GM12878 (cell line): ENCODE measurements around the gene ZNF554. TPM values are rescaled to one million over a fixed set of nuclear protein-coding genes. Genes with fewer than 3 reads are reported as not detected.

ENCODE experiments used
- ATAC-seq: fragments of 200-7000 bp; cut with Tn5 transposase; 3 replicates; pipeline ENCODE4 v1.9.1; 2020; ENCODE audit warnings: mild to moderate bottlenecking, moderate library complexity
- BruUV-seq: library from RNA; stranded (reverse); fragments of 400-500 nt; replicated peaks from 2 replicates; lab custom pipeline; 2021; lab: Mats Ljungman, UMichigan
- CTCF ChIA-PET: fragments of 300-600 bp; sonication (Branson Sonifier 250); formaldehyde crosslinking; extraction: SDS; loops from one replicate; lab custom pipeline; 2021; ENCODE audit warnings: inconsistent platforms; lab: Yijun Ruan, JAX
- POLR2A ChIA-PET: fragments of 350-600 bp; formaldehyde crosslinking; extraction: SDS; loops from one replicate; lab custom pipeline; 2021; ENCODE audit warnings: inconsistent platforms; lab: Charles Lee
- RAD21 ChIA-PET: fragments of 300-600 bp; sonication (Branson Sonifier 250); formaldehyde crosslinking; loops from one replicate; lab custom pipeline; 2023; ENCODE audit warnings: antibody characterized with exemption; ENCODE audit not compliant: unreplicated experiment; lab: Charles Lee
- SMC1A ChIA-PET: fragments of 300-600 bp; sonication (Branson Sonifier 250); formaldehyde crosslinking; loops from one replicate; lab custom pipeline; 2023; ENCODE audit not compliant: unreplicated experiment, uncharacterized antibody; lab: Charles Lee
- DNase-seq: peaks from one replicate; pipeline ENCODE4 v3.0.0-alpha.2; 2011; ENCODE audit warnings: low read depth, low spot score
- FAIRE-seq: peaks from 3 replicates; lab custom pipeline; 2011; peaks lifted over from hg19 to GRCh38; lab: Jason Lieb, UNC
- H2AFZ ChIP-seq: 2 replicates; pipeline ENCODE4 v1.6.0; 2011; ENCODE audit warnings: low read depth, low read length, control low read depth; ENCODE audit not compliant: control insufficient read depth
- H3K27ac ChIP-seq: 2 replicates; pipeline ENCODE4 v1.5.1; 2011; ENCODE audit warnings: control low read depth; ENCODE audit not compliant: control insufficient read depth, insufficient read depth
- H3K27me3 ChIP-seq, 2 experiments: replicated peaks in 1 of 2; 2 replicates each; pipeline versions ENCODE4 v1.6.0 to v1.6.1; 2011; ENCODE audit warnings: low read length in 1 of 2; ENCODE audit not compliant: control insufficient read depth in 2 of 2, insufficient read depth in 2 of 2
- H3K36me3 ChIP-seq, 2 experiments: 2 replicates each; pipeline ENCODE4 v1.5.1; 2011; ENCODE audit warnings: low read length in 1 of 2; ENCODE audit not compliant: control insufficient read depth in 2 of 2, insufficient read depth in 2 of 2
- H3K4me1 ChIP-seq: 2 replicates; pipeline ENCODE4 v1.6.1; 2011; ENCODE audit warnings: mild to moderate bottlenecking, low read length, moderate library complexity, mixed read lengths; ENCODE audit not compliant: control insufficient read depth, insufficient read depth
- H3K4me2 ChIP-seq: 2 replicates; pipeline ENCODE4 v1.6.0; 2011; ENCODE audit warnings: control low read depth; ENCODE audit not compliant: control insufficient read depth, insufficient read depth
- H3K4me3 ChIP-seq: fragments of 200-600 bp; sonication (generic); 2 replicates; pipeline ENCODE4 v1.5.1; 2016
- H3K79me2 ChIP-seq: 2 replicates; pipeline ENCODE4 v1.6.0; 2011; ENCODE audit warnings: low read length; ENCODE audit not compliant: control insufficient read depth, insufficient read depth
- H3K9ac ChIP-seq: 2 replicates; pipeline ENCODE4 v1.8.0; 2011; ENCODE audit warnings: low read length, control low read depth, mixed read lengths; ENCODE audit not compliant: control insufficient read depth, insufficient read depth
- H3K9me3 ChIP-seq: replicated peaks from 3 replicates; pipeline ENCODE4 v1.5.1; 2011; ENCODE audit warnings: mild to moderate bottlenecking, low read length; ENCODE audit not compliant: control insufficient read depth, insufficient read depth
- H4K20me1 ChIP-seq: 2 replicates; pipeline ENCODE4 v1.6.0; 2011; ENCODE audit not compliant: control insufficient read depth, insufficient read depth
- BACH1 ChIP-seq: fragments of 450-650 bp; IDR thresholded peaks from 2 replicates; pipeline ENCODE4 v1.6.1; 2017; ENCODE audit warnings: mild to moderate bottlenecking, borderline replicate concordance
- NFIC ChIP-seq: IDR thresholded peaks from 2 replicates; pipeline ENCODE4 v1.6.1; 2012; ENCODE audit warnings: low read depth, mild to moderate bottlenecking, inconsistent platforms, low read length, moderate library complexity
- NFYA ChIP-seq: IDR thresholded peaks from 2 replicates; pipeline ENCODE4 v1.6.1; 2011; ENCODE audit warnings: low read depth, mild to moderate bottlenecking, low read length, improper control_type of control experiment, borderline replicate concordance
- NFYB ChIP-seq: IDR thresholded peaks from 2 replicates; pipeline ENCODE4 v1.6.1; 2011; ENCODE audit warnings: low read depth, mild to moderate bottlenecking, low read length, improper control_type of control experiment, moderate library complexity; ENCODE audit not compliant: insufficient read depth
- RAD21 ChIP-seq: IDR thresholded peaks from 2 replicates; pipeline ENCODE4 v1.6.1; 2011; ENCODE audit warnings: mild to moderate bottlenecking, low read depth, low read length, moderate library complexity; ENCODE audit not compliant: insufficient read depth
- RAD51 ChIP-seq: fragments of 450-650 bp; IDR thresholded peaks from 2 replicates; pipeline ENCODE4 v1.6.1; 2016; ENCODE audit warnings: moderate library complexity, mild to moderate bottlenecking, inconsistent platforms
- SP1 ChIP-seq: IDR thresholded peaks from one replicate; pipeline ENCODE4 v1.6.1; 2011; ENCODE audit warnings: low read depth, low read length
- TCF12 ChIP-seq: IDR thresholded peaks from 2 replicates; pipeline ENCODE4 v1.6.1; 2011; ENCODE audit warnings: low read depth, mild to moderate bottlenecking, low read length
- YY1 ChIP-seq: IDR thresholded peaks from 2 replicates; pipeline ENCODE4 v1.6.1; 2011; ENCODE audit warnings: low read depth, mild to moderate bottlenecking, low read length
- ZNF592 ChIP-seq: fragments of 450-650 bp; IDR thresholded peaks from 2 replicates; pipeline ENCODE4 v1.6.1; 2017; ENCODE audit warnings: mild to moderate bottlenecking, moderate library complexity
- ZNF622 ChIP-seq: fragments of 450-650 bp; IDR thresholded peaks from 2 replicates; pipeline ENCODE4 v1.6.1; 2017; ENCODE audit warnings: mild to moderate bottlenecking, inconsistent platforms
- WGBS: methylation state at CpG from one replicate; pipeline ENCODE4 v1.1.6; 2016; ENCODE audit warnings: low lambda C conversion rate; ENCODE audit not compliant: insufficient replicate concordance, insufficient coverage; ENCODE audit errors: missing lambda C conversion rate; 5-methylcytosine and 5-hydroxymethylcytosine counted together
- in situ Hi-C: fragments of 300-500 bp; cut with MboI; formaldehyde crosslinking; loops from 9 replicates; pipeline ENCODE4 v1.14.3; 2018; ENCODE audit warnings: mixed read lengths
- intact Hi-C: fragments of 100-400 bp; cut with micrococcal nuclease; formaldehyde crosslinking; loops from one replicate; pipeline ENCODE4 v1.14.2; 2022; ENCODE audit not compliant: unreplicated experiment
- polyA plus RNA-seq, 11 experiments: library from polyadenylated mRNA; depleted of rRNA in 4 of 11; unstranded in 6 of 11; stranded (reverse) in 5 of 11; fragments of >200 nt; fragmentation: Nextera tagmentation in 4 of 11; fragmentation: Illumina TruSeq in 1 of 11; extraction: Ambion mirVana in 4 of 11; extraction: Trizol in 1 of 11; gene quantifications; 1 replicate in 1 of 11; 2 replicates in 10 of 11; pipeline versions ENCODE4 v1.2.1 to v1.2.3, GENCODE V29; 2011 to 2016; ENCODE audit warnings: inconsistent platforms in 2 of 11, missing spikeins in 2 of 11, low read depth in 1 of 11
- total RNA-seq, 4 experiments: library from RNA; depleted of rRNA in 3 of 4; stranded (reverse); fragments of >200 nt in 3 of 4; fragmentation: Illumina TruSeq in 1 of 4; extraction: Trizol in 1 of 4; gene quantifications; 2 replicates each; pipeline versions ENCODE4 v1.2.1 to v1.2.3, GENCODE V29; 2013 to 2021

The ZNF554 gene
- total and polyA plus RNA-seq, 10 of the 15 experiments (the other 5 are each of a cell fraction or from before 2014, with no cell fraction given) = 0.19 to 2.1 (median 1.4) TPM

- DNase-seq = no peak
- Histone ChIP-seq H3K27me3 (no peaks in the 10 kb centered on the region), H4K20me1 (no peaks in the 10 kb centered on the region), H3K4me2 (no peak overlapping the region), H3K4me3 (no peak overlapping the region), H3K4me1 (no peaks in the 10 kb centered on the region), H3K9ac (no peak overlapping the region), H3K9me3 (peaks cover 40% of the 10 kb centered on the region), H2AFZ (no peak overlapping the region), H3K79me2 (no peaks in the 10 kb centered on the region), H3K27ac (no peak overlapping the region), H3K36me3 (peaks cover 6 to 13% of the 10 kb centered on the region in 2 experiments)
- ChIA-PET POLR2A (no interaction called here), CTCF (no interaction called here), RAD21 (interaction anchor here (1.0 kb wide), 1 partner anchor 27 kb away, joined by 3 read pairs; no protein-coding TSS in a partner anchor), SMC1A (no interaction called here)
- in situ Hi-C loops (no loop called here), intact Hi-C loops (no loop called here)
- no TSS peak for BruUV-seq
- 75% methylated on average over 3 of the region's 3 CpGs for WGBS
- no peak for TF ChIP-seq NFIC
- TF ChIP-seq NFYA = no peak
- TF ChIP-seq RAD51 = no peak
- no peak for TF ChIP-seq SP1
- TF ChIP-seq ZNF622 = no peak
- TF ChIP-seq YY1 = no peak
- no peak for TF ChIP-seq TCF12
- TF ChIP-seq RAD21 = no peak
- no peak for TF ChIP-seq NFYB
- TF ChIP-seq BACH1 = no peak
- TF ChIP-seq ZNF592 = no peak
- no peak for FAIRE-seq
- ATAC-seq = no peak
These were observed 35.2 kb downstream of the ZNF554 start for GRCh38 chr19:2854849-2855248.
